GM21786 (cell line): Measurements from ENCODE around the gene ZNF654.

Experiments used
- ATAC-seq: cut with Tn5 transposase; IDR thresholded peaks from one replicate; pipeline ENCODE4 v1.9.1; 2021; ENCODE audit not compliant: unreplicated experiment

The ZNF654 gene

DNA sequence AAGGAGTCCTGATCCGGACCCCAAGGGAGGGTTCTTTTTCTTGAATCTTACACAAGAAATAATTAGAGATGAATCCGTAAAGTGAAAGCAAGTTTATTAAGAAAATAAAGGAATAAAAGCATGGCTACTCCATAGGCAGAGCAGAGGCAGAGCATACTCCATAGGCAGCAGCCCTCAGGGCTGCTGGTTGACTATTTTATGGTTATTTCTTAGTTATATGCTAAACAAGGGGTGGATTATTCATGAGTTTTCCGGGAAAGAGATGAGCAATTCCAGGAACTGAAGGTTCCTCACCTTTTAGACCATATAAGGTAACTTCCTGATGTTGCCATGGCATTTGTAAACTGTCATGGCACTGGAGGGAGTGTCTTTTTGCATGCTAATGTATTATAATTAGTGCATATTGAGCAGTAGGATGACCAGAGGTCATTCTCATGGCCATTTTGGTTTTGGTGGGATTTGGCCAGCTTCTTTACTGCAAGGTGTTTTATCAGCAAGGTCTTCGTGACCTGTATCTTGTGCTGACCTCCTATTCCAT, 132.9 kb downstream of the ZNF654 start:
- no peak for ATAC-seq

DNA sequence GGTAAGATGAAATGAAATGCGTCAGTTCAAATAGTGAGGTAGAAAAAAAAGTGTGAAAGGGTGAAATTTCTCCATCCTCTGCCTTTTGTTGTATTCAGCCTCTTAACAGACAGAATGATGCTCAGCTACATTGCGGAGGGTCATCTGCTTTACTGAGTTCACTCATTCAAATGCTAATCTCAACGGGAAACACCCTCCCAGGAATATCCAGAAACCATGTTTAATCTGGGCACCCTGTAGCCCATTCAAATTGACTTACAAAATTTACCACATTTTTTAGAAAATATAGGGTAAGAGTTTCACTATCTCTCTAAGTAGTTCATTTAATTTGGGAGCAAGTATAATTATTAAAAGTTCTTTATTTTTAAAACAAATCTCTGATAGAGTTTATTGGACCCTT, 133.6 kb downstream of the ZNF654 start:
- ATAC-seq: no peak
